GM12874 (cell line): ENCODE measurements around the gene VPS72.

Experiments used
- TF ChIP-seq, protein P1 (sequence below): IDR thresholded peaks from 2 replicates; pipeline ENCODE4 v1.5.1; 2011; ENCODE audit warnings: low read depth, mild to moderate bottlenecking, control low read depth, low read length, moderate library complexity; ENCODE audit not compliant: insufficient read depth

The VPS72 gene, protein sequence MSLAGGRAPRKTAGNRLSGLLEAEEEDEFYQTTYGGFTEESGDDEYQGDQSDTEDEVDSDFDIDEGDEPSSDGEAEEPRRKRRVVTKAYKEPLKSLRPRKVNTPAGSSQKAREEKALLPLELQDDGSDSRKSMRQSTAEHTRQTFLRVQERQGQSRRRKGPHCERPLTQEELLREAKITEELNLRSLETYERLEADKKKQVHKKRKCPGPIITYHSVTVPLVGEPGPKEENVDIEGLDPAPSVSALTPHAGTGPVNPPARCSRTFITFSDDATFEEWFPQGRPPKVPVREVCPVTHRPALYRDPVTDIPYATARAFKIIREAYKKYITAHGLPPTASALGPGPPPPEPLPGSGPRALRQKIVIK

GRCh38 chr1:151189637-151190445 is at the start of gene VPS72:
Gene VPS72, minus strand, starts transcription at chr1:151190197. Its CDS starts 76 bp downstream, at chr1:151190121.
- TF ChIP-seq, protein P1, sequence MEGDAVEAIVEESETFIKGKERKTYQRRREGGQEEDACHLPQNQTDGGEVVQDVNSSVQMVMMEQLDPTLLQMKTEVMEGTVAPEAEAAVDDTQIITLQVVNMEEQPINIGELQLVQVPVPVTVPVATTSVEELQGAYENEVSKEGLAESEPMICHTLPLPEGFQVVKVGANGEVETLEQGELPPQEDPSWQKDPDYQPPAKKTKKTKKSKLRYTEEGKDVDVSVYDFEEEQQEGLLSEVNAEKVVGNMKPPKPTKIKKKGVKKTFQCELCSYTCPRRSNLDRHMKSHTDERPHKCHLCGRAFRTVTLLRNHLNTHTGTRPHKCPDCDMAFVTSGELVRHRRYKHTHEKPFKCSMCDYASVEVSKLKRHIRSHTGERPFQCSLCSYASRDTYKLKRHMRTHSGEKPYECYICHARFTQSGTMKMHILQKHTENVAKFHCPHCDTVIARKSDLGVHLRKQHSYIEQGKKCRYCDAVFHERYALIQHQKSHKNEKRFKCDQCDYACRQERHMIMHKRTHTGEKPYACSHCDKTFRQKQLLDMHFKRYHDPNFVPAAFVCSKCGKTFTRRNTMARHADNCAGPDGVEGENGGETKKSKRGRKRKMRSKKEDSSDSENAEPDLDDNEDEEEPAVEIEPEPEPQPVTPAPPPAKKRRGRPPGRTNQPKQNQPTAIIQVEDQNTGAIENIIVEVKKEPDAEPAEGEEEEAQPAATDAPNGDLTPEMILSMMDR = no peak

- TF ChIP-seq, protein P1 = no peak
Observed at GRCh38 chr1:151238467-151238739, 48.4 kb upstream of the VPS72 start.

DNA sequence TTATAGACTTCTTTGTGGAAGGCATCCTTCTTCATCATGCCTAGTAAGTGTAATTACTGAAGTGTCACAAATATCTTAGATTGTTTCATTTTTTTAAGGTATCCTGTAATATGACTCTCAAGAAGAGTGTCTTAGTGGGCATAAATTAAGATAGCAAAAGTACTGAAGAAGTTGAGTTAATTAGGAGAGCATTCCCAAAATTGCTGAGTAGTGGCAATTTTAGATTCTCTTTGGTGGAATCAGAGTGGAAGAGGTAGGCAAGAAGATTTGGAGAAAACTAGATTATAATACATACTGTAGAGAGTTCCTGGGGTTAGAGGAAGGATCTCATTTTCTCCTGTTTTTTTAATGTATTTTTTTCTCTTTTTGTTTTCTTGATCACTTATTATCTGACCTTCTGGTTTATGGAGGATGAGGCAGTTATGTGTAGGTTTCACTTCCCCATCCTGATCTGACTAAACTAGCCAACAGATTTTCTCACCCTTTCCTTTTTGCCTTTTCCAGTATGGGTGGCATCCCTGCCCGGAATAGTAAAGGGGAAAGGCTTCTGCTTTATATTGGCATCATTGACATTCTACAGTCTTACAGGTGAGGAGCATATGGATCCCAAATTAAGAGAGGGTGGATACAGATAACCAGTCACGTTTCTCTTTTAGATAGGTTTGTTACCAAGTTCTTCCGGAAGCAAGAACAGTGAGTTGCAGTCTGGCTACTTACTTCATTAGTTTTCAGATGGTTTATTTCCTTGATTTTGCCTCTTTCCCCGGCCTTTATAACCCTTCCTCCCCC is 47.9 kb upstream of the VPS72 start:
- TF ChIP-seq, protein P1 = no peak

DNA sequence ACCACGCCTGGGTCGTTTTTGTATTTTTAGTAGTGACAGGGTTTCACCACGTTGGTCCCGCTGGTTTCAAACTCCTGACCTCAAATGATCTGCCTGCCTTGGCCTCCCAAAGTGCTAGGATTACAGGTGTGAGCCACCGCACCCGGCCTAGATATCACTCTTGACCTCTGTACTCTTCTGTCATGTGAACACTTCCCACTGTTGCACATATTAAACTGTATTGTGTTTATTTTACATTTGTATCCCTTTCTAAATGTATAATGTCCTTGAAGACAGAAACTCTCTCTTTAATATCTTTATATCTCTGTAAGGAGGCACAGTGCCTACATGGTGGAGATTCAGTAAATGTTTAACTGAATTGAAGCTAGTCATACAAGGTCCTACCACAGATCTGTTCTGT is 45.2 kb upstream of the VPS72 start:
- TF ChIP-seq, protein P1 = no peak

GRCh38 chr1:151222130-151222529 is 32.1 kb upstream of the VPS72 start:
- TF ChIP-seq, protein P1 = no peak

GRCh38 chr1:151221616-151222015 is 31.6 kb upstream of the VPS72 start:
- TF ChIP-seq, protein P1 = no peak

DNA sequence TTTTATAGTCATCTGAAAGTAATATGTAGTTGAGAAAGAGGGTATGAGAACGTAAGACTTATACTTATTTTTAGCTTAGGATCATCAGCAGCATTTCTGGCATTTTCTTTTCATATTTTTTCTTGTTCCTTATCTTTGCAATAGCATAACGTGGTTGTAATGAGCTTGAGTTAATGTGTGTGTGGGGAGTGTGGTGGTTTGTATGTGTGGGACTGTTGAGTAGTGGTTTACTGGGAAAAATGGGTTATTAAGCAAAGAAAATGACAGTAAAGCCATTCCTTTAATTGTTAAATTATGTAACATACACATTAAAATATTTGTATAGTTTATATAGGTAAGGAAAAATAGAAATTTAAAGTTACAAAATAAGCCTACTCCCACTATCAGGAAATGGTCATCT is 23.6 kb upstream of the VPS72 start:
- TF ChIP-seq, protein P1 = no peak
